Fibroblast of lung (primary cell): ENCODE measurements around the gene KITLG.
"Not testable (repeated sequence)": the region's sequence is repeated elsewhere in the genome, so short reads cannot be mapped to it uniquely, and the experiment has no call there.

ENCODE experiments used
- CTCF ChIP-seq, 2 donors: IDR thresholded peaks in 1 of 2; conservative IDR thresholded peaks in 1 of 2; 1 replicate in 1 of 2; 2 replicates in 1 of 2; pipeline ENCODE4 v1.5.1; 2011 to 2012; ENCODE audit warnings: low read length in 2 of 2, control low read depth in 1 of 2, inconsistent platforms in 1 of 2, low read depth in 1 of 2, mild to moderate bottlenecking in 1 of 2
- EZH2 ChIP-seq: IDR thresholded peaks from 2 replicates; pipeline ENCODE4 v1.5.1; 2012; ENCODE audit warnings: low read length, control low read depth, mild to moderate bottlenecking; ENCODE audit errors: missing control alignments

- not testable (repeated sequence) for TF ChIP-seq CTCF (conservative IDR thresholded peaks at IDR 0.05 in 1 of 2, IDR thresholded peaks at IDR 0.05 in 1 of 2; ENCODE audit: low read depth in 1 of 2, low read length in 2 of 2); EZH2
Observed at GRCh38 chr12:88628035-88628434, 47.8 kb upstream of the KITLG start.
